Esophagus squamous epithelium (tissue), 5 donors: Measurements from ENCODE around the gene WIZ. TPM values are rescaled to one million over a fixed set of nuclear protein-coding genes. Genes with fewer than 3 reads are reported as not detected.
A peak's percentile ranks its signal among the peaks of the same experiment; 100 is the strongest.

Experiments
- DNase-seq: peaks from one replicate; lab custom pipeline; 2025; lab: John Stamatoyannopoulos, UW
- H3K27ac ChIP-seq, 4 donors: fragments of 200-600 bp; sonication (generic); one replicate each; pipeline ENCODE4 v1.5.1; 2016 to 2019; ENCODE audit warnings: mild to moderate bottlenecking in 1 of 4
- H3K27me3 ChIP-seq, 4 donors: fragments of 200-600 bp; sonication (generic); 1 replicate in 3 of 4; 2 replicates in 1 of 4; pipeline versions ENCODE4 v1.5.1 to v1.6.0; 2017 to 2021; ENCODE audit warnings: antibody characterized with exemption in 1 of 4
- H3K36me3 ChIP-seq, 3 donors: fragments of 200-600 bp; sonication (generic); one replicate each; pipeline ENCODE4 v1.5.1; 2016 to 2019
- H3K4me1 ChIP-seq, 3 donors: fragments of 200-600 bp; sonication (generic); one replicate each; pipeline ENCODE4 v1.5.1; 2017 to 2019
- H3K4me3 ChIP-seq, 4 donors: fragments of 200-600 bp; sonication (generic); 1 replicate in 3 of 4; 2 replicates in 1 of 4; pipeline ENCODE4 v1.5.1; 2016 to 2019; ENCODE audit warnings: mild to moderate bottlenecking in 2 of 4, moderate library complexity in 1 of 4
- H3K9me3 ChIP-seq, 3 donors: fragments of 200-600 bp; sonication (generic); one replicate each; pipeline ENCODE4 v1.5.1; 2016 to 2019
- POLR2A ChIP-seq, 4 donors: fragments of 450-650 bp; IDR thresholded peaks; one replicate each; pipeline ENCODE4 v1.6.1; 2017; ENCODE audit warnings: antibody characterized with exemption in 4 of 4, mild to moderate bottlenecking in 4 of 4, moderate library complexity in 3 of 4
- WGBS, 2 donors: methylation state at CpG; one replicate each; pipeline ENCODE4 v1.1.5; 2018; 5-methylcytosine and 5-hydroxymethylcytosine counted together
- intact Hi-C: fragments of 100-400 bp; cut with DNase I; formaldehyde crosslinking; loops from one replicate; pipeline ENCODE4 v1.15.0; 2022
- total RNA-seq, 4 donors: library from RNA; depleted of rRNA; stranded (reverse); fragments of >200 nt; gene quantifications; one replicate each; pipeline ENCODE4 v1.1.0, GENCODE V29; 2016
- TF ChIP-seq, protein P1 (sequence below), 6 experiments: fragments of 450-650 bp in 4 of 6; fragments of 200-600 bp in 2 of 6; sonication (generic) in 2 of 6; IDR thresholded peaks; one replicate each; pipeline ENCODE4 v1.5.1; 2016 to 2019; ENCODE audit warnings: antibody characterized with exemption in 6 of 6, mild to moderate bottlenecking in 4 of 6, moderate library complexity in 4 of 6
- donor health status: DM: yes; HTN: yes; CAD: no.

The WIZ gene
- total RNA-seq, 4 donors from 2014 or later, result 17.2 to 36.5 (median 30.0) TPM

DNA sequence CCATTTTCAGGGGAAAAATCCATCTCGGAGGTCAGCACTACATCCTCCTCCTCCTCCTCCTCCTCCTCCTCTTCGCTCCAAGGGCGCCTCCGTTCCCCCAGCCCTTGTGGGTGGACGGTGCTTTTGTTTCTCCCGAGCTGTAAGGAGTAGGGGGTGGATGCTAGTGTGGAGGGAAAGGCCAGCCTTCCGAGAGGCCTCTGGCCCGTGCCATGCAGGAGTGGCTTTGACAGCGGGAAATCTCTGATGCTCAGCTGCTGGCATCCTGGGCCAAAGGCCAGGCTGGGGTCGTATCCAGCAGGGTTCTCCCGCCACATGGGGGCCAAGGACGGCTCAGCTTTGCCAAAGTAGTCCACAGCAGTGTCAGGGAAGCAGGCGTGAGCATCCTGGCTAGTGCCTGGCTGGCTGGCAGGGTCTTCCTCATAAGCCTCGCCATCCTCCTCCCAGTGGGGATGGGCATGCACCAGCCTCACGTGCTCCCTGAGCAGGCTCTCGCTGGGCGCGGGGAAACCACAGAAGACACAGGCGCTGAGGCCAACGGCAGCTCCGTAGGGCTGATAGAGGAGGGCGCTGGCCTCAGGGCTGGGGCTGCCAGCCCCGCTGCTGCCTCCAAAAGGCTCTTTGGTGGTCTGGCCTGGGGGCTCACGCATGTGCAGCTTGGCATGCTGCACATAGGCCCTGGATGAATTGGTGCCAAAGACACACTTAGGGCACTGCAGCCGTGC is 10.5 kb downstream of the WIZ start:
- no peak for DNase-seq
- peaks cover 0 to 29% (median 19%) of the 10 kb centered on the region in 3 donors for H3K4me1 ChIP-seq
- H3K36me3 ChIP-seq, result peaks cover 0 to 6% (median 0%) of the 10 kb centered on the region in 3 donors
- H3K9me3 ChIP-seq, result no peaks in the 10 kb centered on the region
- H3K27me3 ChIP-seq, result no peaks in the 10 kb centered on the region
- WGBS, 2 donors, result 60 to 96% methylated on average over 1 to 5 of the region's 25 CpGs
- H3K27ac ChIP-seq, result peak overlapping the region in 1 of 4 donors; percentile 5
- TF ChIP-seq, protein P1, sequence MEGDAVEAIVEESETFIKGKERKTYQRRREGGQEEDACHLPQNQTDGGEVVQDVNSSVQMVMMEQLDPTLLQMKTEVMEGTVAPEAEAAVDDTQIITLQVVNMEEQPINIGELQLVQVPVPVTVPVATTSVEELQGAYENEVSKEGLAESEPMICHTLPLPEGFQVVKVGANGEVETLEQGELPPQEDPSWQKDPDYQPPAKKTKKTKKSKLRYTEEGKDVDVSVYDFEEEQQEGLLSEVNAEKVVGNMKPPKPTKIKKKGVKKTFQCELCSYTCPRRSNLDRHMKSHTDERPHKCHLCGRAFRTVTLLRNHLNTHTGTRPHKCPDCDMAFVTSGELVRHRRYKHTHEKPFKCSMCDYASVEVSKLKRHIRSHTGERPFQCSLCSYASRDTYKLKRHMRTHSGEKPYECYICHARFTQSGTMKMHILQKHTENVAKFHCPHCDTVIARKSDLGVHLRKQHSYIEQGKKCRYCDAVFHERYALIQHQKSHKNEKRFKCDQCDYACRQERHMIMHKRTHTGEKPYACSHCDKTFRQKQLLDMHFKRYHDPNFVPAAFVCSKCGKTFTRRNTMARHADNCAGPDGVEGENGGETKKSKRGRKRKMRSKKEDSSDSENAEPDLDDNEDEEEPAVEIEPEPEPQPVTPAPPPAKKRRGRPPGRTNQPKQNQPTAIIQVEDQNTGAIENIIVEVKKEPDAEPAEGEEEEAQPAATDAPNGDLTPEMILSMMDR (IDR thresholded peaks at IDR 0.05), result no peak
- TF ChIP-seq POLR2A (IDR thresholded peaks at IDR 0.05), result no peak
- intact Hi-C loops, result no loop called here
- H3K4me3 ChIP-seq, result no peak overlapping the region

DNA sequence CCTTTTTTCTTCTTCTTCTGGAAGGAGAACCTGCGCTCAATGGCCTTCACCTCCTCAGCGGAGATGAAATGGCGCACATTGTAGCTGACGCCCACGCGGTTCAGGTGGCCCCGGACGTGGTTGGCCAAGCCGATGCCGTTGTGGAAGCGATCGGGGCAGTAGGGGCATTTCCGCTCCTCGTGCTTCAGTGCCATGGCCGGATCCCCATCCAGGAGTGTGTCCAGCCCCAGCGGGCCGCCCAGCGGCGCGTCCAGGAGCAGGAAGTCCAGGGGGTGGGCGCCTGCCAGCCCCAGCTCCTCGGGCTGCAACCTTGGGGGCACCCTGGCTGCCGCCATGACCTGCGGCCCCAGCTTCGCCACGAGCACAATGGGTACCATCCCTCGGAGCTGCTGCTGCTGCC is 11.2 kb downstream of the WIZ start:
- H3K27ac ChIP-seq, result peak overlapping the region in 2 of 4 donors; percentile 4 to 55
- H3K36me3 ChIP-seq, result peaks cover 0 to 6% (median 0%) of the 10 kb centered on the region in 3 donors
- peaks cover 0 to 30% (median 22%) of the 10 kb centered on the region in 3 donors for H3K4me1 ChIP-seq
- no peaks in the 10 kb centered on the region for H3K9me3 ChIP-seq
- H3K4me3 ChIP-seq, result no peak overlapping the region
- TF ChIP-seq, protein P1 (IDR thresholded peaks at IDR 0.05), result no peak
- TF ChIP-seq POLR2A (IDR thresholded peaks at IDR 0.05), result no peak
- H3K27me3 ChIP-seq, result no peaks in the 10 kb centered on the region
- DNase-seq, result no peak
- 90 to 93% methylated on average over 2 to 5 of the region's 27 CpGs for WGBS, 2 donors
- intact Hi-C loops, result no loop called here

GRCh38 chr19:15438124-15438496 is 11.6 kb downstream of the WIZ start:
- DNase-seq, result no peak
- no peak overlapping the region for H3K4me3 ChIP-seq
- WGBS, 2 donors, result 90% methylated on average over 2 of the region's 2 CpGs; no CpG with 5 or more reads in 1 of the 2 donors
- H3K4me1 ChIP-seq, result peaks cover 2 to 35% (median 27%) of the 10 kb centered on the region in 3 donors
- TF ChIP-seq, protein P1 (IDR thresholded peaks at IDR 0.05), result no peak
- no peak for TF ChIP-seq POLR2A (IDR thresholded peaks at IDR 0.05)
- H3K36me3 ChIP-seq, result peaks cover 0 to 6% (median 0%) of the 10 kb centered on the region in 3 donors
- no peaks in the 10 kb centered on the region for H3K9me3 ChIP-seq
- peak overlapping the region in 3 of 4 donors; percentile 4 to 74 (median 55) for H3K27ac ChIP-seq
- no peaks in the 10 kb centered on the region for H3K27me3 ChIP-seq
- intact Hi-C loops, result no loop called here

DNA sequence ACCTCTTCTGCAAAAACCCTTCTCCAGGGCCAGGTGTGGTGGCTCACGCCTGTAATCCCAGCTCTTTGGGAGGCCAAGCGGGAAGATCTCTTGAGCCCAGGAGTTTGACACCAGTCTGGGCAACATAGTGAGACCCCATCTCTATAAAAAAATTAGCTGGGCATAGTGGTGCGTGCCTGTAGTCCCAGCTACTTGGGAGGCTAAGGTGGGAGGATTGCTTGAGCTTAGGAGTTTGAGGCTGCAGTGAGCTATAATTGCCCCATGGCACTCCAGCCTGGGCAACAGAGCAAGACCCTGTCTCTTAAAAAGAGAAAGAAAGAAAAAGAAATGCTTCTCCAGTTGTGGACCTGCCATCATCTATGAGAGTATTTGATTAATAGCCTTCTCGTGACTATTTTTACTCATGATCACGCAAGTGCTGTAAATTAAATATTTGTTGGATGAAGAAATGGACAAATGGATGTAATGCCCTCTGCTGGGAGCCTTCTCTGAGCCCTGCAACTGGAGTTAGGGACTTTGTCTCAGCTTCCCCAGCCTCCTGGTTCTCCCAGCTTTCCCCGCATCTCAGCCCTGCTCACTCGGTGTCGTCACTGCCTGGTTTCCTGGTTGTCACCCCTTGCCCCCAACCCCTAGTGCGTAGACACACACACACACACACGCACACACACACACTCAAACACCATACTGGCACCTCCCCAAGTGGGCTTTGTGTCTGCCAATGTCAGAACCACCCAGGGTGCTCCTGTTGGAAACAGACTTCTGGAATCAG is 12.2 kb downstream of the WIZ start:
- TF ChIP-seq POLR2A (IDR thresholded peaks at IDR 0.05), result no peak
- TF ChIP-seq, protein P1 (IDR thresholded peaks at IDR 0.05), result peak in 2 of 6 experiments; percentile 17 to 18
- peak overlapping the region in 3 of 4 donors; percentile 24 to 74 (median 55) for H3K27ac ChIP-seq
- intact Hi-C loops, result no loop called here
- no peaks in the 10 kb centered on the region for H3K9me3 ChIP-seq
- H3K27me3 ChIP-seq, result no peaks in the 10 kb centered on the region
- peaks cover 6 to 40% (median 28%) of the 10 kb centered on the region in 3 donors for H3K4me1 ChIP-seq
- WGBS, 2 donors, result 58 to 71% methylated on average over 7 of the region's 10 CpGs
- H3K36me3 ChIP-seq, result peaks cover 0 to 6% (median 0%) of the 10 kb centered on the region in 3 donors
- no peak overlapping the region for H3K4me3 ChIP-seq
- DNase-seq, result no peak

DNA sequence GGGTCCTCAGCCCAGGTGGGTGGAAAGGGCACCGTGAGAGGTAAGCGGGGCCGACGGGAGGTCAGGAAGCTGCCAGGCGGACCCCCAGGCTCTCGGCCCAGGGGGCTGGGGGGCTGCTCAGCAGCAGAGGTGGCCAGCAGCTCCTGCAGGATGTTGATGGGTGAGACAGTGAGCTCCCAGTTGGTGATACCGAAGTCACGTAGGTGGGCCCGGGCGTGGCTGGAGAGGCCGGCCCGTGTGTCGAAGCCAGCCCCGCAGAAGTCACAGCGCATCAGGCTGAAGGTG is 13.0 kb downstream of the WIZ start:
- Histone ChIP-seq H3K9me3 (no peaks in the 10 kb centered on the region), H3K4me1 (peaks cover 9 to 43% (median 29%) of the 10 kb centered on the region in 3 donors), H3K27ac (peak overlapping the region in 3 of 4 donors; percentile 24 to 74 (median 55)), H3K36me3 (peaks cover 0 to 6% (median 0%) of the 10 kb centered on the region in 3 donors), H3K27me3 (no peaks in the 10 kb centered on the region), H3K4me3 (no peak overlapping the region)
- 90 to 95% methylated on average over 6 to 9 of the region's 15 CpGs for WGBS, 2 donors
- DNase-seq, result no peak
- no peak for TF ChIP-seq POLR2A (IDR thresholded peaks at IDR 0.05)
- TF ChIP-seq, protein P1 (IDR thresholded peaks at IDR 0.05), result no peak
- intact Hi-C loops, result no loop called here
